NCI-H526 (cell line): ENCODE results near the gene PPP1R12B.
"Not testable (repeated sequence)": the region's sequence is repeated elsewhere in the genome, so short reads cannot be mapped to it uniquely, and the experiment has no call there.

Experiments used
- DNase-seq, 2 experiments: peaks; one replicate each; lab custom pipeline; 2025; lab: John Stamatoyannopoulos, UW

PPP1R12B gene

GRCh38 chr1:202561240-202561639 lies 212.7 kb downstream of the PPP1R12B start:
- no peak for DNase-seq

GRCh38 chr1:202561726-202562443 lies 213.4 kb downstream of the PPP1R12B start:
- no peak for DNase-seq

- DNase-seq, result no peak
Observed at GRCh38 chr1:202562444-202563060, 214.1 kb downstream of the PPP1R12B start.

GRCh38 chr1:202563818-202564217 lies 215.3 kb downstream of the PPP1R12B start:
- DNase-seq, result no peak

GRCh38 chr1:202564958-202565495 lies 216.5 kb downstream of the PPP1R12B start:
- no peak for DNase-seq

- DNase-seq, result no peak
Observed at GRCh38 chr1:202565890-202566602, 217.5 kb downstream of the PPP1R12B start.

- no peak for DNase-seq
Observed at GRCh38 chr1:202567738-202568137, 219.2 kb downstream of the PPP1R12B start.

GRCh38 chr1:202568410-202568809 lies 219.9 kb downstream of the PPP1R12B start:
- no peak for DNase-seq

GRCh38 chr1:202568826-202569225 lies 220.3 kb downstream of the PPP1R12B start:
- no peak for DNase-seq

GRCh38 chr1:202569393-202570322 lies 221.2 kb downstream of the PPP1R12B start:
- no peak for DNase-seq

- peak in 1 of 2 experiments; percentile 24 for DNase-seq
Observed at GRCh38 chr1:202571719-202572339, 223.3 kb downstream of the PPP1R12B start.

- no peak for DNase-seq
Observed at GRCh38 chr1:202572867-202573266, 224.4 kb downstream of the PPP1R12B start.

- no peak for DNase-seq
Observed at GRCh38 chr1:202575918-202576653, 227.6 kb downstream of the PPP1R12B start.

- DNase-seq, result no peak
Observed at GRCh38 chr1:202576816-202577215, 228.3 kb downstream of the PPP1R12B start.

GRCh38 chr1:202577381-202577780 lies 228.9 kb downstream of the PPP1R12B start:
- no peak for DNase-seq

- DNase-seq, result no peak
Observed at GRCh38 chr1:202578001-202578504, 229.6 kb downstream of the PPP1R12B start.

- DNase-seq, result no peak
Observed at GRCh38 chr1:202578565-202578964, 230.1 kb downstream of the PPP1R12B start.

- no peak for DNase-seq
Observed at GRCh38 chr1:202579806-202580205, 231.3 kb downstream of the PPP1R12B start.

- no peak for DNase-seq
Observed at GRCh38 chr1:202580619-202581018, 232.1 kb downstream of the PPP1R12B start.

- not testable (repeated sequence) for DNase-seq
Observed at GRCh38 chr1:202582350-202582749, 233.9 kb downstream of the PPP1R12B start.
